ENCODE measurements around the gene SOHLH2.

Gene SOHLH2

GRCh38 chr13:36124236-36124822, 90.0 kb downstream of the SOHLH2 start:
- H3K4me3 ChIP-seq (replicated peaks; ENCODE audit: low read depth, low read length), result no peak overlapping the region
- no peak for DNase-seq (ENCODE audit: extremely low read depth, low read depth)
- TF ChIP-seq, protein P1, sequence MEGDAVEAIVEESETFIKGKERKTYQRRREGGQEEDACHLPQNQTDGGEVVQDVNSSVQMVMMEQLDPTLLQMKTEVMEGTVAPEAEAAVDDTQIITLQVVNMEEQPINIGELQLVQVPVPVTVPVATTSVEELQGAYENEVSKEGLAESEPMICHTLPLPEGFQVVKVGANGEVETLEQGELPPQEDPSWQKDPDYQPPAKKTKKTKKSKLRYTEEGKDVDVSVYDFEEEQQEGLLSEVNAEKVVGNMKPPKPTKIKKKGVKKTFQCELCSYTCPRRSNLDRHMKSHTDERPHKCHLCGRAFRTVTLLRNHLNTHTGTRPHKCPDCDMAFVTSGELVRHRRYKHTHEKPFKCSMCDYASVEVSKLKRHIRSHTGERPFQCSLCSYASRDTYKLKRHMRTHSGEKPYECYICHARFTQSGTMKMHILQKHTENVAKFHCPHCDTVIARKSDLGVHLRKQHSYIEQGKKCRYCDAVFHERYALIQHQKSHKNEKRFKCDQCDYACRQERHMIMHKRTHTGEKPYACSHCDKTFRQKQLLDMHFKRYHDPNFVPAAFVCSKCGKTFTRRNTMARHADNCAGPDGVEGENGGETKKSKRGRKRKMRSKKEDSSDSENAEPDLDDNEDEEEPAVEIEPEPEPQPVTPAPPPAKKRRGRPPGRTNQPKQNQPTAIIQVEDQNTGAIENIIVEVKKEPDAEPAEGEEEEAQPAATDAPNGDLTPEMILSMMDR (IDR thresholded peaks at IDR 0.05; ENCODE audit: low read depth, low read length, missing control alignments), result no peak

All from HFF-Myc (cell line).